NCI-H1417 treated with DMSO at 0.1 percent for 48 hours (cell line): Measurements from ENCODE around the gene DIP2B.

ENCODE experiments used
- DNase-seq: peaks from one replicate; lab custom pipeline; 2025; lab: John Stamatoyannopoulos, UW

DIP2B gene

DNA sequence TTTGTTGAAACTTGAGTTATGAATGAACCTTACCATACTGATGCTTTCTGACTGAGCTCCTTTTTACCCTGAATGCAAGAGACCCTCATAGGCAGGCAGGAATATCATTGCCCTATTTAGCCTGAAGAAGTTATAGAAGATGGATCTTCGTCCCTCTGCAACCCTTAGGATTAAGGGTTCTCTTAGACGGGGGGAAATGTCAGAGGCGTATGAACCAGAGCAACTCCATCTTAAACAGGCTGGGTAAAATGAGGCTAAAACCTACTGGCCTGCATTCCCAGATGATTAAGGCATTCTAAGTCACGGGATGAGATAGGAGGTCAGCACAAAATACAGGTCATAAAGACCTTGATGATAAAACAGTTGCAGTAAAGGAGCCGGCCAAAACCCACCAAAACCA, 266.6 kb downstream of the DIP2B start:
- DNase-seq = no peak

DNA sequence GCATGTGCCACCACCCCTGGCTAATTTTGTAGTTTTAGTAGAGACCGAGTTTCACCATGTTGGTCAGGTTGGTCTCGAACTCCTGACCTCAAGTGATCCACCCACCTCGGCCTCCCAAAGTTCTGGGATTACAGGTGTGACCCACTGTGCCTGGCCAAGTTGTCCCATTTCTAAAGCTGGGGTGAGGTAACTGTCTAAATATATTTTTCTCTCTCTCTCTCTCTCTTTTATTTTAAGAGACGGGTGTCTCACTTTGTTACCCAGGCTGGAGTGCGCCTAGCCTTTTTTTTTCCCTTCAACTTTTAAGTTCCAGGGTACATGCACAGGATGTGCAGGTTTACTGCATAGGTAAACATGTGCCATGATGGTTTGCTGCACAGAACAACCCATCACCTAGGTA, 267.7 kb downstream of the DIP2B start:
- DNase-seq = no peak

DNA sequence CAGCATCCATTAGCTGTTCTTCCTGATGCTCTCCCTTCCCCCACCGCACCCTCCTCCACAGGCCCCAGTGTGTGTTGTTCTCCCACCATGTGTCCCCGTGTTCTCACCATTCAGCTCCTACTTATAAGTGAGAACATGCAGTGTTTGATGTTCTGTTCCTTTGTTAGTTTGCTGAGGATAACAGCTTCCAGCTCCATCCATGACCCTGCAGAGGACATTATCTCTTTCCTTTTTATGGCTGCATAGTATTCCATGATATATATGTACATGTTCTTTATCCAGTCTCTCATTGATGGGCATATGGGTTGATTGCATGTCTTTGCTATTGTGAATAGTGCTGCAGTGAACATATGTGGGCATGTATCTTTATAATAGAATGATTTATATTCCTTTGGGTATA, 268.1 kb downstream of the DIP2B start:
- DNase-seq = no peak

DNA sequence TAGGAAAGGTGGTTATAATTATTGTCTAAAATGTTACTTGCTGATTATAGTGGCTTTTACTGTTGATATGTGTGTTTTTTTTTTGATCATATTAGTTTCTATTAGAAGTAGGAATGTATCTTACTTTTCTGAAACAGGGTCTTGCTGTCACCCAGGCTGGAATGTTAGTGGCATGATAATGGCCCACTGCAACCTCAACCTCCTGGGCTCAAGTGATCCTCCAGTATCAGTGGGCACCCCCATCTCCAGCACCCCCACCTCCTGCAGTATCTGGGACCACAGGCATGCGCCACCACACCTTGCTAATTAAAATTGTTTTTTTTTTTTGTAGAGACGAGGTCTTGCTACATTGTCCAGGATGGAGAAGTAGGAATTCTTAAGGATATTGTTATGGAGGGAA, 270.5 kb downstream of the DIP2B start:
- no peak for DNase-seq

DNA sequence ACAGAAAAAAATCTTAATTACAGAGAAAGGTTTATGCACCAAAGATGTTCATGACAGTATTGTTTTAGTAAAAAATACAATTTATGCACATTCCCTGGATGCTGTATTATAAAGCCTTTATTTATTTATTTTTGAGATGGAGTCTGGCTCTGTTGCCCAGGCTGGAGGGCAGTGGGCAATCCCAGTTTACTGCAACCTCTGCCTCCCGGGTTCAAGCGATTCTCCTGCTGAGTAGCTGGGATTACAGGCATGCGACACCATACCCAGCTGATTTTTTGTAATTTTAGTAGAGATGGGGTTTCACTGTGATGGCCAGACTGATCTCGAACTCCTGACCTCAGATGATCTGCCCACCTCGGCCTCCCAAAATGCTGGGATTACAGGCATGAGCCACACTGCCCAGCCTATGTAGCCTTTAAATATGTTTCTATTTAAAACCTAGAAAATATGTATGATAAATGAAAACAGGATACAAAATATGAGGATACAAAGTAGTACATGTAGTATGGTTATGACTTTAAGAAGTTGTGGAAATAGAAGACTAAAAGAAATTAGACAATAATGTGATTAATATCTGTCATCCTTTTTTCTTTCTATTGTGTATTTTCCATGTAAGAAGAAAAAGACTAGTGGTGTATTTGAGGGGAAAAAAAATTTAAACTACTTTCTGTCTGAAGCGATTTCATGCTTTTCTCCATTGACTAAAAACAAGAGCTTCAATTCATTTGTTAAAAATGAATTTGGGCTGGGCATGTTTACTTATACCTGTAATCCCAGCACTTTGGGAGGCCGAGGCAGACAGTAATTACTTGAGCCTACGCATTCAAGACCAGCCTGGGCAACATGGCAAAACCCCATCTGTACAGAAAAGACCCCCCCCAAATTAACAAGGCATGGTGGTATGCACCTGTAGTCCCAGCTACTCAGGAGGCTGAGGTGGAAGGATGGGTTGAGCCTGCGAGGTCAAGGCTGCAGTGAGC, 272.3 kb downstream of the DIP2B start:
- no peak for DNase-seq

DNA sequence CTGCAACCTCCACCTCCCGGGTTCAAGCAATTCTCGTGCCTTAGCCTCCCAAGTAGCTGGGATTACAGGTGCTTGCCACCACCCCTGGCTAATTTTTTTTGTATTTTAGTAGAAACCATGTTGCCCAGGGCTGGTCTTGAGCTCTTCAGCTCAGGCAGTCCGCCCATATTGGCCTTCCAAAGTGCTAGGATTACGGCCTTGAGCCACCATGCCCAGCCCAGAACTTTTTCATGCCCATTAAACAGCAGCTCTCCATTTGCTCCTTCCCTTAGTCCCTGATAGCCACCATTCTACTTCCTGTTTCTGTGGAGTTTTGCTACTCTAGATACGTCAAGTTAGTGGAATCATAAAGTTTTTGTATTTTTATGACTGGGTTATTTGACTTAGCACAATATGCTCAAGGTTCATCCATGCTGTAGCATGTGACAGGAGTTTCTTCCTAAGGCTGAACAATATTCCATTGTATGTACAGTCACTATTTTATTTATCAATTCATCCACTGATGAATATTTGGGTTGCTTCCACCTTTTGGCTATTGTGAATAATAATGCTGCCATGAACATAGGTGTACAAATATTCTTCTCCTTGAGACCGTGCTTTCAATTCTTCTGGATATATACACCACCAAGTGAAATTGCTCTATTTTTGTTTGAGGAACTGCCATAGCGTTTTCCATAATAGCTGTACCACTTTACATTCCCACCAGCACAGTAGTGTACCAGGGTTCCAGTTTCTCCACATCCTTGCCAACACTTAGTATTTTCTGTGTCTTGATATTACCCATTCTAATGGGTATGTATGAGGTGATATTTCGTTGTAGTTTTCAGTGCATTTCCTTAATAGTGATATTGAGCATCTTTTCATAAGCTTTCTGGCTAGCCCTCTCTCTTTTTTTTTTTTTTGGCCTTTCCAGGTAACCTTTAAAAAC, 274.1 kb downstream of the DIP2B start:
- no peak for DNase-seq

DNA sequence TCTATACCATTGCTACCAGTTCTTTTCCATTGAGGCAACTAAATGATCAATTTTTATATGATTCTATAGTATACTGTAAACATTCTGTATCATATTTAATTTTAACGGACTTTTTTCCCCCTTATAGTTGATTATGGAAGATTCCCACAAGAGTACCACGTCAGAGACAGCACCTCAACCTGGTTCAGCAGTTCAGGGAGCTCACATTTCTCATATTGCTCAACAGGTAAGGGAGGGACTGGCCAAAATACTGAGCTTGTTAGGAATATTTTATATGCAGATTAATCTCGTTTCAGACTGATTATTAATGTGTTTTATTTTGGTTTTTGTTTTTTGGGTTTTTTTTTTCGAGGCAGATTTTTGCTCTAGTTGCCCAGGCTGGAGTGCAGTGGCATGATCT, 275.2 kb downstream of the DIP2B start:
- DNase-seq = no peak

DNA sequence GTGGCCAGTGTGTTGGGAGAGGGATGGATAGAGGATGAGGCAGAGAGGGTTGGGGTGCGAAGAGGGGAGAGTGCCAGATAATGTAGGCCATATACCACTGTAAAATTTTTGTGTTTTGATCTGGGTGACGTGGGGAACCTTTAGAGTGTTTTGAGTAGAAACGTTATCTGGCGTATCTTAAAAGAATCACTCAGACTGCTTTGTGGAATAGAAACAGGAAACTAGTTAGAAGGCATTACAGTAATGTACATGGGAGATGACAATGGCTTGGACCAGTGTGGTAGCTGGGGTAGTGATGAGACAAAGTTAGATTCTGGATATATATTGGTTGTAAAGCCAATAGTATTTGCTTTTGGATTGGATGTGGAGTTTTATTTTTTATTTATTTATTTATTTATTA, 279.7 kb downstream of the DIP2B start:
- no peak for DNase-seq

DNA sequence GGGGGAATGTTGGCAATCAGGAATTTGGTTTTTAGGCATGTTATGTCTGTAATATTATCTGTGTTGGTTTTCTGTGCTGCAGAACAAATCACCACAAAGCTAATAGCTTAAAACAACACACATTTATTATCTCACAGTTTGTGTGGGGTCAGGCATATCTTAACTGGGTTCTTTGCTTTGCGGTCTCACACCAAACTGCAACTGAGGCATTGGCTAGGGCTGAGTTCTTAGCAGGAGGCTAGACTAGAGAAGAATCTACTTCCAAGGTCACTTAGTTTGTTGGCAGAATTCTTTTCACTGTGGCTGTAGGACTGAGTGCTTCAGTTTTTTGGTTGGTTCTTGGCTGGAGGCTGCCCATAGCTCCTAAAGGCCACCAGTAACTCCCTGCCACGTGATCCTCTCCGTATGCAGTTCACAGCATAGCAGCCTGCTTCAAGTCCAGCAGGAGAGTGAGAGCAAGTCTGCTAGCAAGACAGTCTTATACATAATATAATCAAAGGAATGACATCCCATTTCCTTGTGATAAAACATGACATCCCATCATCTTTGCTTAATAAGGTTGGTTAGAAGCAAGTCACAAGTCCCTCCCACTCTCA, 280.7 kb downstream of the DIP2B start:
- DNase-seq = no peak

DNA sequence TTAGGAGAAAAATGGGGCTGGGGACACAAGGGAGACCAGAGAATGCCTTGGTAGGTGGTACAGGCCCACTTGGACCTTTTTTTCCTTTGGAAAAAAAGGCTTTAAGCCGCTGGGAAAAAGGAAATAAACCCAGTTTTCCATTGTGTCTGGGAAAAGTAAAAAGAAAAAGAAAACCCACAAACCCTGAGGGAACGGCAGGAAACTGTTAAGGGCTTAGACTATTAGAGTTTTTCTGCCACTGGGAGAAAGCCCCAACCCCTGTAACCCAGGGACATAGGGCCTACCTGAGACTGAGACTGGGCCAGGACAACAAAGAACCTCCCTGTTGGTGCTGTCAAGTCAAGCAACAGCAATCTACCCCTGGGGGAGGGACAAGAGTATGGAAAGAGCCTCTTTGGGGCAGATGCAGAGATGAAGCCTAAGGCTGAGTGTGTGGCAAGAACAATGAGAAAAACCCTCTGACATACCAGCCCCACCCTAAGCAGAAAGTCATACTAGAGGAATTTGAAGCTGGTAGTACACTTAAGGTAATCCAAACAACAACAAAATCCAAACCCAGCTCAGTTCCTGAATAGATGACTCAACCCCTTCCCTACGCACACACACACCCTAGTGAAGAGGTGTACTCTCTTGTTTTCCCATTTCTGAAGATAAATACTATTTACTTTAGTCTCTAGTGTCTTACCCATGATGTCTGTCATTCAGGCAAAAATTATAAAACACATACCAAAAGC, 281.9 kb downstream of the DIP2B start:
- no peak for DNase-seq

DNA sequence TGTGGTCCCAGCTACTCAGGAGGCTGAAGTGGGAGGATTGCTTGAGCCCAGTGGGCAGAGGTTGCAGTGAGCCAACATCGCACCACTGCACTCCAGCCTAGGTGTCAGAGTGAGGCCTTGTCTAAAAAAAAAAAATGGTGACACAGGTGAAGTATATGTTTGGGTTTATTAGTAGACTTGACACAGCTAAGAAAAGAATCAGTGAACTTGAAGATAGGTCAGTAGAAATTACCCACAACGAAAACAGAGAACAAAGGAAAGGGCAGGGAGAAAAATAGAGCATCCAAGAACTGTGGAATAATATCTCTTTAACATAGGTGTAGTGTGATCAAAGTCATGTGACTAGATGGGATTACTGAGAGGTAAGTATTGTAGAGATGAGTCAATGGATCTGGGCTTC, 282.8 kb downstream of the DIP2B start:
- no peak for DNase-seq

DNA sequence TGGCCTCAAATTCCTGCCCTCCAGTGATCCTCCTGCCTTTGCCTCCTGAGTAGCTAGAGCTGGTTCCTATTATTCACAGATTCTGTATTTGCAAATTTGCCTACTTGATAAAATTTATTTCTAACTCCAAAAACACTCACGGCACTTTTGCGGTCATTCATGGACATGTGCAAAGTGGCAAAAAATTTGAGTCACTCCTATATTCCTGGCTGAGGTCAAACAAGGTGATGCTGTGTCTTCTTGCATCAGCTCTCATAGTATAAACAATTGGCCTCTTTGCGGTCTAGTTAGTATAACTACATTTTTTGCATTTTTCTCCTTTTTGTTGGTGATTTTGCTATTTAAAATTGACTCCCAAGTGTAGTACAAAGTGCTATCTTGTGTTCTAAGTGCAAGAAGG, 283.8 kb downstream of the DIP2B start:
- DNase-seq = no peak

DNA sequence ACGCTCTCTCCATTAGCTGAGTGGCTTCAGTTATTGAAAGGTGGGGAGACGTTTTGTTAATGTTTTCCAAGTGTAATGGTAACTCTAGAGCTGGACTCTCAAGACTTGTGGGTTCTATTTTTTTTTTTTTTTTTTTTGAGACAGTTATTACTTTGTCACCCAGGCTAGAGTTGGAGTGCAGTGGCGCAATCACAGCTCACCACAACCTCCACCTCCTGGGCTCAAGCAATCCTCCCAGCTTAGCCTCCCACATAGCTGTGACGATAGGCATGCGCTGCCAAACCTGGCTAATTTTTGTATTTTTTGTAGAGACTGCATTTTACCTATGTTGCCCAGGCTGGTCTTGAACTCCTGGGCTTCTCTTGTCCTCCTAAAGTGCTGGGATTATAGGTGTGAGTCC, 285.3 kb downstream of the DIP2B start:
- DNase-seq = no peak
